Esophagus squamous epithelium (tissue), 5 donors: Measurements from ENCODE around the gene CTSA. TPM values are rescaled to one million over a fixed set of nuclear protein-coding genes. Genes with fewer than 3 reads are reported as not detected.
A peak's percentile ranks its signal among the peaks of the same experiment; 100 is the strongest.
"Not testable (repeated sequence)": the region's sequence is repeated elsewhere in the genome, so short reads cannot be mapped to it uniquely, and the experiment has no call there.

Source experiments
- DNase-seq: peaks from one replicate; lab custom pipeline; 2025; lab: John Stamatoyannopoulos, UW
- H3K27ac ChIP-seq, 4 donors: fragments of 200-600 bp; sonication (generic); one replicate each; pipeline ENCODE4 v1.5.1; 2016 to 2019; ENCODE audit warnings: mild to moderate bottlenecking in 1 of 4
- H3K27me3 ChIP-seq, 4 donors: fragments of 200-600 bp; sonication (generic); 1 replicate in 3 of 4; 2 replicates in 1 of 4; pipeline versions ENCODE4 v1.5.1 to v1.6.0; 2017 to 2021; ENCODE audit warnings: antibody characterized with exemption in 1 of 4
- H3K36me3 ChIP-seq, 3 donors: fragments of 200-600 bp; sonication (generic); one replicate each; pipeline ENCODE4 v1.5.1; 2016 to 2019
- H3K4me1 ChIP-seq, 3 donors: fragments of 200-600 bp; sonication (generic); one replicate each; pipeline ENCODE4 v1.5.1; 2017 to 2019
- H3K4me3 ChIP-seq, 4 donors: fragments of 200-600 bp; sonication (generic); 1 replicate in 3 of 4; 2 replicates in 1 of 4; pipeline ENCODE4 v1.5.1; 2016 to 2019; ENCODE audit warnings: mild to moderate bottlenecking in 2 of 4, moderate library complexity in 1 of 4
- H3K9me3 ChIP-seq, 3 donors: fragments of 200-600 bp; sonication (generic); one replicate each; pipeline ENCODE4 v1.5.1; 2016 to 2019
- POLR2A ChIP-seq, 4 donors: fragments of 450-650 bp; IDR thresholded peaks; one replicate each; pipeline ENCODE4 v1.6.1; 2017; ENCODE audit warnings: antibody characterized with exemption in 4 of 4, mild to moderate bottlenecking in 4 of 4, moderate library complexity in 3 of 4
- WGBS, 2 donors: methylation state at CpG; one replicate each; pipeline ENCODE4 v1.1.5; 2018; 5-methylcytosine and 5-hydroxymethylcytosine counted together
- intact Hi-C: fragments of 100-400 bp; cut with DNase I; formaldehyde crosslinking; loops from one replicate; pipeline ENCODE4 v1.15.0; 2022
- total RNA-seq, 4 donors: library from RNA; depleted of rRNA; stranded (reverse); fragments of >200 nt; gene quantifications; one replicate each; pipeline ENCODE4 v1.1.0, GENCODE V29; 2016
- TF ChIP-seq, protein P1 (sequence below), 6 experiments: fragments of 450-650 bp in 4 of 6; fragments of 200-600 bp in 2 of 6; sonication (generic) in 2 of 6; IDR thresholded peaks; one replicate each; pipeline ENCODE4 v1.5.1; 2016 to 2019; ENCODE audit warnings: antibody characterized with exemption in 6 of 6, mild to moderate bottlenecking in 4 of 6, moderate library complexity in 4 of 6
- donor health status: DM: yes; HTN: yes; CAD: no.

Gene CTSA
- total RNA-seq, 4 donors from 2014 or later: 44.5 to 74.8 (median 56.8) TPM

DNA sequence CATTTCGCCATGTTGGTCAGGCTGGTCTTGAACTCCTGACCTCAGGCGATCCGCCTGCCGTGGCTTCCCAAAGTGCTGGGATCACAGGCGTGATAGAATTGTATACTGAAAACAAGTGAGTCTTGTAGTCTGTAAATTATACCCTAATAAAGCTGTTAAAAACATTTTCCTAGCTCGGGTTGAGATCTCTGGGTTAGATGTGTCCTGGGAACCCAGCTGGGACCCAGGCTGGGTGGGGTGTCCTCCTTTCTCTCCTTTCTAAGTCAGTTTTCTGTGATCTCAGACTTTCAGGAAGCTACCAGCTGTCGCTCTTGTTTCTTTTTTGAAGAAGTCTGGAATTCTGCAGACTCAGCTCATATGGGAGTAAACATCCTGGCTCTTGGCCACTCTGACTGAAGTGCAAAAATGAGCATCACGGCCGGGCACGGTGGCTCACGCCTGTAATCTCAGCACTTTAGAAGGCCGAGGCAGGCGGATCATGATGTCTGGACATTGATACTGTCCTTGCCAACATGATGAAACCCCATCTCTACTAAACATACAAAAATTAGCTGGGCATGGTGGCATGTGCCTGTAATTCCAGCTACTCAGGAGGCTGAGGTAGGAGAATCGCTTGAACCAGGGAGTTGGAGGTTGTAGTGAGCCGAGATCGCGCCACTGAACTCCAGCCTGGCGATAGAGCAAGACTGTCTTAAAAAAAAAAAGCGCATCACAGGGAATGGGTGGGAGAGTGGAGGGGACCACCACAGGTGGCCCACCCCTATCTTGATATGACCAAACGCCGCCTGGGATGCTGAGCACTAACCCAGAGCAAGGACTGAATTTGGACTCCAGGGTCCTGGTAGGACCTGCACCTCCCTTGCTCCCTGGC, 33.5 kb downstream of the CTSA start:
- 50 to 55% methylated on average over 19 to 20 of the region's 21 CpGs for WGBS, 2 donors
- TF ChIP-seq, protein P1, sequence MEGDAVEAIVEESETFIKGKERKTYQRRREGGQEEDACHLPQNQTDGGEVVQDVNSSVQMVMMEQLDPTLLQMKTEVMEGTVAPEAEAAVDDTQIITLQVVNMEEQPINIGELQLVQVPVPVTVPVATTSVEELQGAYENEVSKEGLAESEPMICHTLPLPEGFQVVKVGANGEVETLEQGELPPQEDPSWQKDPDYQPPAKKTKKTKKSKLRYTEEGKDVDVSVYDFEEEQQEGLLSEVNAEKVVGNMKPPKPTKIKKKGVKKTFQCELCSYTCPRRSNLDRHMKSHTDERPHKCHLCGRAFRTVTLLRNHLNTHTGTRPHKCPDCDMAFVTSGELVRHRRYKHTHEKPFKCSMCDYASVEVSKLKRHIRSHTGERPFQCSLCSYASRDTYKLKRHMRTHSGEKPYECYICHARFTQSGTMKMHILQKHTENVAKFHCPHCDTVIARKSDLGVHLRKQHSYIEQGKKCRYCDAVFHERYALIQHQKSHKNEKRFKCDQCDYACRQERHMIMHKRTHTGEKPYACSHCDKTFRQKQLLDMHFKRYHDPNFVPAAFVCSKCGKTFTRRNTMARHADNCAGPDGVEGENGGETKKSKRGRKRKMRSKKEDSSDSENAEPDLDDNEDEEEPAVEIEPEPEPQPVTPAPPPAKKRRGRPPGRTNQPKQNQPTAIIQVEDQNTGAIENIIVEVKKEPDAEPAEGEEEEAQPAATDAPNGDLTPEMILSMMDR (IDR thresholded peaks at IDR 0.05): no peak
- TF ChIP-seq POLR2A (IDR thresholded peaks at IDR 0.05): no peak
- peak overlapping the region in 1 of 4 donors; percentile 1 for H3K4me3 ChIP-seq
- DNase-seq: no peak
- intact Hi-C loops: no loop called here
- no peaks in the 10 kb centered on the region for H3K9me3 ChIP-seq
- peaks cover 12 to 51% (median 28%) of the 10 kb centered on the region in 3 donors for H3K4me1 ChIP-seq
- no peaks in the 10 kb centered on the region for H3K27me3 ChIP-seq
- H3K27ac ChIP-seq: peak overlapping the region; percentile 28 to 71 (median 56)
- H3K36me3 ChIP-seq: no peaks in the 10 kb centered on the region

DNA sequence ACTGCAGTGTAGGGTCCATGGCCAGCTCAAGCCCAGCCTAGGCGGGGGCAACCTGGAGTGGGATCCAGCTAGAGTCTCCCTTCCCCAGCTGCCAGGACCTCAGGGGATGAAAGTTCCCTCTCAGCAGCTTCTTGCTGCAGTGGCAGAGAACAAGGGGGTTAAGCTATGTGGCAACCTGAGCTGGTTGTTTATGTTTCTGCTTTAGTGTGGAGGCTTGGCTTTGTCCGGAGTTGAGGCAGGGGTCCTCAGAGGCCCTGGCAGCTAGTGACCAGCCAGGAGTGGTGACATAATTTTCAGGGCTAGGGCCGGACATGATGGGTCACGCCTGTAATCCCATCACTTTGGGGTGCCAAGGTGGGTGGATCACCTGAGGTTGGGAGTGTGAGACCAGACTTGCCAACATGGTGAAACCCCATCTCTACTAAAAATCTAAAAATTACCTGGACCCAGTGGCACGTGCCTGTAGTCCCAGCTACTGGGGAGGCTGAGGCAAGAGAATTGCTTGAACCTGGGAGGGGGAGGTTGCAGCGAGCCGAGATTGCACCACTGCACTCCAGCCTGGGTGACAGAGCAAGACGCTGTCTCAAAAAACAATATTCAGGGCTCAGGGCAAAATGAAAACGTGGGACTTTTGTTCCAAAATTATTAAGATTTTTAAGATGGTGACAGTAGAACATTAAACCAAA, 34.8 kb downstream of the CTSA start:
- H3K27ac ChIP-seq: peak overlapping the region in 1 of 4 donors; percentile 71
- intact Hi-C loops: no loop called here
- DNase-seq: no peak
- H3K27me3 ChIP-seq: no peaks in the 10 kb centered on the region
- H3K4me1 ChIP-seq: peaks cover 9 to 38% (median 18%) of the 10 kb centered on the region in 3 donors
- TF ChIP-seq, protein P1 (IDR thresholded peaks at IDR 0.05): no peak
- TF ChIP-seq POLR2A (IDR thresholded peaks at IDR 0.05): no peak
- H3K36me3 ChIP-seq: no peaks in the 10 kb centered on the region
- H3K9me3 ChIP-seq: no peaks in the 10 kb centered on the region
- WGBS, 2 donors: 56 to 62% methylated on average over 5 to 7 of the region's 9 CpGs
- H3K4me3 ChIP-seq: no peak overlapping the region

DNA sequence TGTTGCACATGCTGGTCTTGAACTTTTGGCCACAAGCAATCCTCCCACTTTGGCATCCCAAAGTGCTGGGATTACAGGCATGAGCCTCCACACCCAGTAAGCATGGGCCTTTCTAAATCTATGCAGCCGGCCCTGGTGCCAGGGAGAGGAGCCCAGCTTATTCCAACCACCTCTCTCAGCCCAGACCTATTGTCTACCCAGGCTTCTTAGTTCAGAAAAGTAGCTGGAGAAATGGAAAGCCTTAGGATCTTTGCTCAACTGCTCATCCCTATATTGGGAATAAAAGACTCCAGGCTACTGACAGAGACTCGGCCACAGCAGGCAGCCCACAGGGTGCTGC, 35.6 kb downstream of the CTSA start:
- TF ChIP-seq POLR2A (IDR thresholded peaks at IDR 0.05): no peak
- TF ChIP-seq, protein P1 (IDR thresholded peaks at IDR 0.05): no peak
- Histone ChIP-seq H3K36me3 (no peaks in the 10 kb centered on the region), H3K9me3 (no peaks in the 10 kb centered on the region), H3K27me3 (no peaks in the 10 kb centered on the region), H3K4me3 (no peak overlapping the region), H3K4me1 (peaks cover 9 to 37% (median 18%) of the 10 kb centered on the region in 3 donors), H3K27ac (no peak overlapping the region)
- intact Hi-C loops: no loop called here
- no peak for DNase-seq
- WGBS, 2 donors: 100% methylated on average over 1 of the region's 2 CpGs; no CpG with 5 or more reads in 1 of the 2 donors

DNA sequence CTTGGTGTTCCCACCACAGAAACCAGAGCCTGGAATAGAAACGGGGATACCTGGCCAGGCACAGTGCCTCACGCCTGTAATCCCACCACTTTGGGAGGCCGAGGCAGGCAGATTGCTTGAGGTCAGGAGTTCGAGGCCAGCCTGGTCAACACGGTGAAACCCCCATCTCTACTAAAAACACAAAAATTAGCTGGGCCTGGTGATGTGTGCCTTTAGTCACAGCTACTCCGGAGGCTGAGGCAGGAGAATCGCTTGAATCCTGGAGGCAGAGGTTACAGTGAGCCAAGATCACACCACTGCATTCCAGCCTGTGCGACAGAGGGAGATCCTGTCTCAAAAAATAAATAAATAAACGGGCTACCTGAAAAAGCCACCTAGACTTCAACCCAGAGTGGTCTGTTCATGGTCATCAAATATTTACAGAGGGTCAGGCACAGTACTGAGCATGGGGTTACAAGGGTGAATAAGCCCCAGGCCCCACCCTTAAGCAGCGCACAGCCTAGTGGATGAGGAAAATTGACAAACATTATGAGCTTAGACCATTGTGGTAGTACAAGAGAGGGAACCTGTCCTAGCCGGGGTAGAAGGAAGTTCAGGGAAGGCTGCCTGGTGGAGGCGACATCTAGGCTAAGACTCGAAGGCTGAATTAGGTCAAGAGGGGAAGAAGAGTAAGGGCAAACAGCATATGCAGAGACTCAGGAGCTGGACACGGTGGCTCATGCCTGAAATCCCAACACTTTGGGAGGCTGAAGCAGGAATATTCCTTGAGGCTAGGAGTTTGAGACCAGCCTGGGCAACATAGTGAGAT, 36.1 kb downstream of the CTSA start:
- Histone ChIP-seq H3K9me3 (no peaks in the 10 kb centered on the region), H3K36me3 (peaks cover 0 to under 1% (median 0%) of the 10 kb centered on the region in 3 donors), H3K27ac (no peak overlapping the region), H3K4me3 (no peak overlapping the region), H3K4me1 (peaks cover 8 to 31% (median 17%) of the 10 kb centered on the region in 3 donors), H3K27me3 (no peaks in the 10 kb centered on the region)
- DNase-seq: no peak
- intact Hi-C loops: no loop called here
- TF ChIP-seq POLR2A (IDR thresholded peaks at IDR 0.05): no peak
- TF ChIP-seq, protein P1 (IDR thresholded peaks at IDR 0.05): no peak
- WGBS, 2 donors: 65 to 81% methylated on average over 11 to 13 of the region's 14 CpGs

DNA sequence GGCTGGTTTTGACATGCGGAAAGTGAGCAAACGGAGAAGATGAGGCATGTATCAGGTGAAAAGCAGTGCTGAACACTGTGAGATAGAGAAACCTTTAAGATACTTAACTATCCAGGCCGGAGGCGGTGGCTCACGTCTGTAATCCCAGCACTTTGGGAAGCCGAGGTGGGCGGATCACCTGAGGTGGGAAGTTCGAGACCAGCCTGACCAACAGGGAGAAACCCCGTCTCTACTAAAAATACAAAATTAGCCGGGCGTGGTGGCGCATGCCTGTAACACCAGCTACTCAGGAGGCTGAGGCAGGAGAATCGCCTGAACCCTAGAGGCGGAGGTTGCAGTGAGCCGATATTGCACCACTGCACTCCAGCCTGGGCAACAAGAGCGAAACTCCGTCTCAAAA, 40.5 kb downstream of the CTSA start:
- H3K9me3 ChIP-seq, intact Hi-C loops, H3K27me3 ChIP-seq, H3K27ac ChIP-seq, DNase-seq, H3K36me3 ChIP-seq, H3K4me3 ChIP-seq: not testable (repeated sequence)
- H3K4me1 ChIP-seq: peaks cover 8 to 27% (median 14%) of the 10 kb centered on the region in 3 donors
- 94 to 95% methylated on average over 13 to 17 of the region's 17 CpGs for WGBS, 2 donors
